Ovary (tissue), 3 donors: ENCODE results near the gene CD3D.

ENCODE experiments used
- CTCF ChIP-seq, 3 donors: fragments of 450-650 bp in 2 of 3; fragments of 200-600 bp in 1 of 3; IDR thresholded peaks; one replicate each; pipeline versions ENCODE4 v1.5.1 to v1.8.0; 2016 to 2022; ENCODE audit warnings: antibody characterized with exemption in 3 of 3, mild to moderate bottlenecking in 1 of 3
- POLR2A ChIP-seq: fragments of 450-650 bp; IDR thresholded peaks from one replicate; pipeline ENCODE4 v1.6.1; 2017; ENCODE audit warnings: antibody characterized with exemption, mild to moderate bottlenecking, moderate library complexity
- donor health status: DM: no; HTN: no; CAD: no.

- TF ChIP-seq POLR2A (no peak), CTCF (IDR thresholded peaks at IDR 0.05) (no peak)
These were observed 35.9 kb downstream of the CD3D start for GRCh38 chr11:118306556-118306955.
